Sigmoid colon (tissue), 7 donors: Measurements from ENCODE around the gene DOCK1. TPM values are rescaled to one million over a fixed set of nuclear protein-coding genes. Genes with fewer than 3 reads are reported as not detected.
A peak's percentile ranks its signal among the peaks of the same experiment; 100 is the strongest.

Source experiments
- DNase-seq: peaks from one replicate; pipeline ENCODE4 v3.0.0-alpha.2; 2019
- H3K27ac ChIP-seq, 4 donors: fragments of 200-600 bp; sonication (generic); one replicate each; pipeline ENCODE4 v1.5.1; 2016 to 2019; ENCODE audit warnings: mild to moderate bottlenecking in 1 of 4
- H3K27me3 ChIP-seq, 3 donors: fragments of 200-600 bp; sonication (generic); one replicate each; pipeline ENCODE4 v1.5.1; 2019; ENCODE audit warnings: mild to moderate bottlenecking in 1 of 3
- H3K36me3 ChIP-seq, 4 donors: fragments of 200-600 bp; sonication (generic); one replicate each; pipeline ENCODE4 v1.5.1; 2016 to 2019
- H3K4me1 ChIP-seq, 4 donors: fragments of 200-600 bp; sonication (generic); one replicate each; pipeline ENCODE4 v1.5.1; 2017 to 2019
- H3K4me3 ChIP-seq, 4 donors: fragments of 200-600 bp; sonication (generic); one replicate each; pipeline ENCODE4 v1.5.1; 2017 to 2019; ENCODE audit warnings: mild to moderate bottlenecking in 2 of 4, moderate library complexity in 1 of 4
- H3K9me3 ChIP-seq, 4 donors: fragments of 200-600 bp in 3 of 4; sonication (generic) in 3 of 4; one replicate each; pipeline versions ENCODE4 v1.5.1 to v1.6.1; 2013 to 2019
- EP300 ChIP-seq, 4 donors: sonication (generic); formaldehyde crosslinking; IDR thresholded peaks; one replicate each; pipeline ENCODE4 v1.6.1; 2017; ENCODE audit warnings: antibody characterized with exemption in 4 of 4
- POLR2A ChIP-seq, 2 donors: fragments of 450-650 bp; IDR thresholded peaks; one replicate each; pipeline ENCODE4 v1.6.1; 2016; ENCODE audit warnings: antibody characterized with exemption in 2 of 2, mild to moderate bottlenecking in 2 of 2, moderate library complexity in 2 of 2
- POLR2AphosphoS5 ChIP-seq, 4 donors: sonication (generic); formaldehyde crosslinking; IDR thresholded peaks; one replicate each; pipeline ENCODE4 v1.6.1; 2017; ENCODE audit warnings: antibody characterized with exemption in 4 of 4
- WGBS, 2 donors: extraction: QIAGEN DNeasy Blood & Tissue Kit; methylation state at CpG; one replicate each; pipeline ENCODE4 v1.1.7; 2013; 5-methylcytosine and 5-hydroxymethylcytosine counted together
- intact Hi-C: fragments of 100-400 bp; cut with DNase I; formaldehyde crosslinking; loops from one replicate; pipeline ENCODE4 v1.15.1; 2023
- polyA plus RNA-seq, 3 donors: library from polyadenylated mRNA; stranded (reverse); fragments of 200-250 nt; gene quantifications; one replicate each; pipeline ENCODE4 v1.2.3, GENCODE V29; 2013
- total RNA-seq, 4 donors: library from RNA; depleted of rRNA; stranded (reverse); fragments of >200 nt; gene quantifications; one replicate each; pipeline ENCODE4 v1.1.0, GENCODE V29; 2016
- TF ChIP-seq, protein P1 (sequence below), 4 experiments: fragments of 450-650 bp in 3 of 4; fragments of 200-600 bp in 1 of 4; IDR thresholded peaks; one replicate each; pipeline ENCODE4 v1.5.1; 2016 to 2019; ENCODE audit warnings: antibody characterized with exemption in 4 of 4, mild to moderate bottlenecking in 3 of 4, moderate library complexity in 2 of 4
- donor health status: healthy with polysubstance abuse.
- donor health status: Bipolar disorder and iron deficiency.
- donor health status: healthy.

Gene DOCK1
- total and polyA plus RNA-seq, 7 donors = 15.0 to 53.7 (median 40.2) TPM

DNA sequence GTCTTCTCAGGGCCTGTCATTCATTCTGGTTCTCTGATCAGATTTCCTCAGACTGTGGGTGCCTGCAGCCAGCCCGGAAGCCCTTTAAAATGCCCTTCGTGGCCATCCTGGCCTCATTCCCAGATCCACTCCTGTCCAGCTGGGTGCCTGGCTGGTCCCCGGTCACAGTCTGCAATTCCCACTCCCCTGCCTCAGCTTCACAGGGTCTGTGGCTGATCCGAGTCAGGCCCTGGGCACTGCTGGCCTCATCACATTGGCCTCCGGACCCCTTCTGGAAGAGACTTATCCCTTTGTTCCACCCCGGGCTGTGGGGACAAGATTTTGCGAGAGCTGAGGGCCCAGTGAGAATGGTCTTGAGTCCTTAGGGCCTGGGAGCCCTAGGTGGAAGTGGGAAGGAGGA, 12.1 kb downstream of the DOCK1 start:
- 86 to 87% methylated on average over 7 of the region's 7 CpGs for WGBS, 2 donors
- no peak for DNase-seq
- no peak overlapping the region for H3K27ac ChIP-seq
- H3K4me1 ChIP-seq = peaks cover 0 to 14% (median 6%) of the 10 kb centered on the region in 4 donors
- no peaks in the 10 kb centered on the region for H3K9me3 ChIP-seq
- H3K36me3 ChIP-seq = no peaks in the 10 kb centered on the region
- TF ChIP-seq EP300 (IDR thresholded peaks at IDR 0.05) (no peak), POLR2A (IDR thresholded peaks at IDR 0.05) (no peak), POLR2AphosphoS5 (IDR thresholded peaks at IDR 0.05) (no peak)
- TF ChIP-seq, protein P1, sequence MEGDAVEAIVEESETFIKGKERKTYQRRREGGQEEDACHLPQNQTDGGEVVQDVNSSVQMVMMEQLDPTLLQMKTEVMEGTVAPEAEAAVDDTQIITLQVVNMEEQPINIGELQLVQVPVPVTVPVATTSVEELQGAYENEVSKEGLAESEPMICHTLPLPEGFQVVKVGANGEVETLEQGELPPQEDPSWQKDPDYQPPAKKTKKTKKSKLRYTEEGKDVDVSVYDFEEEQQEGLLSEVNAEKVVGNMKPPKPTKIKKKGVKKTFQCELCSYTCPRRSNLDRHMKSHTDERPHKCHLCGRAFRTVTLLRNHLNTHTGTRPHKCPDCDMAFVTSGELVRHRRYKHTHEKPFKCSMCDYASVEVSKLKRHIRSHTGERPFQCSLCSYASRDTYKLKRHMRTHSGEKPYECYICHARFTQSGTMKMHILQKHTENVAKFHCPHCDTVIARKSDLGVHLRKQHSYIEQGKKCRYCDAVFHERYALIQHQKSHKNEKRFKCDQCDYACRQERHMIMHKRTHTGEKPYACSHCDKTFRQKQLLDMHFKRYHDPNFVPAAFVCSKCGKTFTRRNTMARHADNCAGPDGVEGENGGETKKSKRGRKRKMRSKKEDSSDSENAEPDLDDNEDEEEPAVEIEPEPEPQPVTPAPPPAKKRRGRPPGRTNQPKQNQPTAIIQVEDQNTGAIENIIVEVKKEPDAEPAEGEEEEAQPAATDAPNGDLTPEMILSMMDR (IDR thresholded peaks at IDR 0.05) = no peak
- H3K4me3 ChIP-seq = no peak overlapping the region
- no peaks in the 10 kb centered on the region for H3K27me3 ChIP-seq
- intact Hi-C loops = no loop called here

DNA sequence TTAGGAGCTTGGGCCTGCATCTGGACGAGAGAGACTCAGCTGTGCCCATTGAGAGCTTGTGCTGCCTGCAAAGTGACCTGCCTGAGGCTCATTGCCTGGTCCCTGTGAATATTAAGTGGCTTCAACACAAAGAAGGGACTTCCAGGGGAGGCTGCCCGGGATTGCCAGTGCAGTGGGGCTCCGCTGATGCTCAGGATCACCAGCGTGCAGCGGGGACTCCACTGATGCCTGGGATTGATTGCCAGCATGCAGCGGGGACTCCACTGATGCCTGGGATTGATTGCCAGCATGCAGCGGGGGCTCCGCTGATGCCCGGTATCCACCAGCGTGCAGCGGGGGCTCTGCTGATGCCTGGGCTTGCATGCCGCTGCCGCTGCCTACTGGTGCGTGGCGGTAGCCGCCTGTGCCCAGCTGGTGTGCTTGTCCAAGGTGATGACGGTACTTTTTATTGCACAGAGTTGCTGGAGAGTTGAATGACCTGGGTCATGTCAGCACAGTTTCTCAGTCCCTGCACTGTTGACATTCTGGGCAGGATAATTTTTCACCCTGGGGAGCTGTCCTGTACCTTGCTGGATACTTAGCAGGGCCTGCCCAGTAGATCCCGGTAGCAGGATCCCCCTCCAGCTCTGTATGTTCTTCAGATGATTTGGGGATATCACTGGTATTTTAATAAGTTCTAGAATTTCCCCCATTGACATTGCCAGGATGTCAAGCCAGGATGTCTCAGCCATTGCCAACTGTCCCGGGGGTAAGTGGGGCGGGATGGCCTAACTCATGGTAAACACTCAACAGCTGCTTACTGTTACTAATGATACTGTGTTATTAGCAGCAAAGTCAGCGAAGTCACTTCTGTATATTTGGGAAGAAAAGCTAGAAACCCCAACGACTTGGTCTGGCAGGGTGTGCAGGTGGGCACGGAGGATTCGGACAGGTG, 13.0 kb downstream of the DOCK1 start:
- Histone ChIP-seq H3K4me3 (no peak overlapping the region), H3K27ac (peak overlapping the region in 1 of 4 donors; percentile 1), H3K9me3 (no peaks in the 10 kb centered on the region), H3K27me3 (no peaks in the 10 kb centered on the region), H3K36me3 (no peaks in the 10 kb centered on the region), H3K4me1 (peaks cover 0 to 14% (median 6%) of the 10 kb centered on the region in 4 donors)
- WGBS, 2 donors = 90 to 91% methylated on average over 24 of the region's 24 CpGs
- TF ChIP-seq, protein P1 (IDR thresholded peaks at IDR 0.05) = no peak
- no peak for TF ChIP-seq EP300 (IDR thresholded peaks at IDR 0.05)
- no peak for TF ChIP-seq POLR2A (IDR thresholded peaks at IDR 0.05)
- TF ChIP-seq POLR2AphosphoS5 (IDR thresholded peaks at IDR 0.05) = no peak
- intact Hi-C loops = no loop called here
- peak; percentile 30 for DNase-seq

DNA sequence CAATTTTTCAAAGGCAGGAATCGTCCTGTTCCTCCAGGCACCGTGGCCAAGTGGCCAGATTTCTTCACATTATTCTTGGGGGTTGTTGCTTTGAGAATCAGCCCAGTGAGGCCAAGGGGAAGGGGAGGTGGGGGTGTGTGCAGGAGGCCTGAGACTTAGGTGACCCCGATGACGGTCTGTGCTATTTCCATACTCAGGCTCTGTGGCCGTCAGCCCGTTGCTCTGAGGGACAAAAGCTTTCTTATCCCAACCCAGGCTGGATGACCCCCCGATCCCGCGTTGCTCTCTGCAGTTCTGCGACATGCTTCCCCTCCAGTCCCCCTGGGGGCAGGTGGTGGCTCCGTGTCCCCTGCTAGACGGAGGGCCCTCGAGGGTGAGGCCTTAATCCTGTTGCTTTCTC, 14.2 kb downstream of the DOCK1 start:
- Histone ChIP-seq H3K9me3 (no peaks in the 10 kb centered on the region), H3K27ac (no peak overlapping the region), H3K4me3 (no peak overlapping the region), H3K4me1 (peaks cover 0 to 14% (median 7%) of the 10 kb centered on the region in 4 donors), H3K36me3 (no peaks in the 10 kb centered on the region), H3K27me3 (no peaks in the 10 kb centered on the region)
- intact Hi-C loops = no loop called here
- TF ChIP-seq EP300 (IDR thresholded peaks at IDR 0.05) (no peak), POLR2AphosphoS5 (IDR thresholded peaks at IDR 0.05) (no peak), POLR2A (IDR thresholded peaks at IDR 0.05) (no peak)
- TF ChIP-seq, protein P1 (IDR thresholded peaks at IDR 0.05) = no peak
- 84 to 93% methylated on average over 13 of the region's 13 CpGs for WGBS, 2 donors
- DNase-seq = no peak

DNA sequence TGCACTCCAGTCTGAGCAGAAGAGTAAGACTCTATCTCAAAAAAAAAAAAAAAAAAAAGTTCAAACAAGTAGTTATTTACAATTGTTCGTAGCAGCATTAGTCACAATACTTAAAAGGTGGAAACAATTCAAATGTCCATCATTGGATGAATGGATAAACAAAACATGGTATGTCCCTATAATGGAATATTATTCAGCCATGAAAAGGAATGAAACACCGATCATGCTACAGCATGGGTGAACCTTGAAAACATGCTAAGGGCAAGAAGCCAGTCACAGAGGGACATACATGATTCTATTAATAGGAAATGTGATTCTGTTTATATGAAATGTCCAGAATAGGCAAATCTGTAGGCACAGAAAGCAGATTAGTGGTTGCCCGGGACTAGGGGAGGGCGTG, 15.9 kb downstream of the DOCK1 start:
- Histone ChIP-seq H3K36me3 (no peaks in the 10 kb centered on the region), H3K9me3 (no peaks in the 10 kb centered on the region), H3K4me1 (peaks cover 0 to 16% (median 12%) of the 10 kb centered on the region in 4 donors), H3K27me3 (no peaks in the 10 kb centered on the region), H3K27ac (no peak overlapping the region), H3K4me3 (no peak overlapping the region)
- intact Hi-C loops = no loop called here
- TF ChIP-seq, protein P1 (IDR thresholded peaks at IDR 0.05) = no peak
- TF ChIP-seq EP300 (IDR thresholded peaks at IDR 0.05) (no peak), POLR2A (IDR thresholded peaks at IDR 0.05) (no peak), POLR2AphosphoS5 (IDR thresholded peaks at IDR 0.05) (no peak)
- no peak for DNase-seq
- 84 to 93% methylated on average over 4 of the region's 4 CpGs for WGBS, 2 donors
